Measurements from ENCODE around the gene EFNA4. TPM values are rescaled to one million over a fixed set of nuclear protein-coding genes. Genes with fewer than 3 reads are reported as not detected.

Gene EFNA4
- total RNA-seq, 2 donors from 2014 or later, result 4.6 to 7.0 TPM

GRCh38 chr1:155092641-155093040, 29.1 kb downstream of the EFNA4 start:
- Mint-ChIP-seq H3K4me1 (no peaks in the 10 kb centered on the region), H3K27me3 (peaks cover 5% of the 10 kb centered on the region), H3K9me3 (no peaks in the 10 kb centered on the region), H3K36me3 (ENCODE audit: low read depth) (no peaks in the 10 kb centered on the region), H3K4me3 (no peak overlapping the region), H3K27ac (no peak overlapping the region)
- no peak for ATAC-seq (replicated peaks)

GRCh38 chr1:155093911-155094621, 30.5 kb downstream of the EFNA4 start:
- H3K27me3 Mint-ChIP-seq, result peaks cover 5% of the 10 kb centered on the region
- no peak overlapping the region for H3K27ac Mint-ChIP-seq
- no peak overlapping the region for H3K4me3 Mint-ChIP-seq
- H3K9me3 Mint-ChIP-seq, result no peaks in the 10 kb centered on the region
- no peaks in the 10 kb centered on the region for H3K36me3 Mint-ChIP-seq (ENCODE audit: low read depth)
- peak; percentile 32 for ATAC-seq (replicated peaks)
- no peaks in the 10 kb centered on the region for H3K4me1 Mint-ChIP-seq

- H3K27me3 Mint-ChIP-seq, result peaks cover 5% of the 10 kb centered on the region
- no peaks in the 10 kb centered on the region for H3K9me3 Mint-ChIP-seq
- H3K27ac Mint-ChIP-seq, result no peak overlapping the region
- H3K4me3 Mint-ChIP-seq, result no peak overlapping the region
- H3K36me3 Mint-ChIP-seq (ENCODE audit: low read depth), result no peaks in the 10 kb centered on the region
- no peaks in the 10 kb centered on the region for H3K4me1 Mint-ChIP-seq
- ATAC-seq (replicated peaks), result no peak
Measured at GRCh38 chr1:155094622-155094948, 31.0 kb downstream of the EFNA4 start.

GRCh38 chr1:155099331-155099730, 35.8 kb downstream of the EFNA4 start:
- H3K9me3 Mint-ChIP-seq, result no peaks in the 10 kb centered on the region
- peaks cover 5% of the 10 kb centered on the region for H3K27me3 Mint-ChIP-seq
- H3K4me3 Mint-ChIP-seq, result no peak overlapping the region
- no peak overlapping the region for H3K27ac Mint-ChIP-seq
- ATAC-seq (replicated peaks), result no peak
- no peaks in the 10 kb centered on the region for H3K36me3 Mint-ChIP-seq (ENCODE audit: low read depth)
- no peaks in the 10 kb centered on the region for H3K4me1 Mint-ChIP-seq

- ATAC-seq (replicated peaks), result no peak
- H3K27me3 Mint-ChIP-seq, result no peaks in the 10 kb centered on the region
- no peaks in the 10 kb centered on the region for H3K9me3 Mint-ChIP-seq
- no peaks in the 10 kb centered on the region for H3K36me3 Mint-ChIP-seq (ENCODE audit: low read depth)
- H3K4me1 Mint-ChIP-seq, result no peaks in the 10 kb centered on the region
- H3K4me3 Mint-ChIP-seq, result no peak overlapping the region
- H3K27ac Mint-ChIP-seq, result no peak overlapping the region
Measured at GRCh38 chr1:155103325-155103724, 39.8 kb downstream of the EFNA4 start.

GRCh38 chr1:155104605-155105534, 41.3 kb downstream of the EFNA4 start:
- no peak for ATAC-seq (replicated peaks)
- no peaks in the 10 kb centered on the region for H3K9me3 Mint-ChIP-seq

GRCh38 chr1:155105604-155106011, 42.1 kb downstream of the EFNA4 start:
- Mint-ChIP-seq H3K4me1 (no peaks in the 10 kb centered on the region), H3K4me3 (no peak overlapping the region), H3K27me3 (no peaks in the 10 kb centered on the region), H3K9me3 (no peaks in the 10 kb centered on the region), H3K27ac (no peak overlapping the region), H3K36me3 (ENCODE audit: low read depth) (no peaks in the 10 kb centered on the region)
- ATAC-seq (replicated peaks), result no peak

More at GRCh38 chr1:155104605-155105534, 41.3 kb downstream of the EFNA4 start:
- Mint-ChIP-seq H3K27me3 (no peaks in the 10 kb centered on the region), H3K4me3 (no peak overlapping the region), H3K27ac (no peak overlapping the region), H3K4me1 (no peaks in the 10 kb centered on the region), H3K36me3 (ENCODE audit: low read depth) (no peaks in the 10 kb centered on the region)

- H3K27ac Mint-ChIP-seq, result no peak overlapping the region
Measured at GRCh38 chr1:155106862-155107261, 43.3 kb downstream of the EFNA4 start.

GRCh38 chr1:155107309-155108264, 44.0 kb downstream of the EFNA4 start:
- Mint-ChIP-seq H3K27me3 (no peaks in the 10 kb centered on the region), H3K9me3 (no peaks in the 10 kb centered on the region), H3K36me3 (ENCODE audit: low read depth) (no peaks in the 10 kb centered on the region), H3K27ac (no peak overlapping the region), H3K4me3 (no peak overlapping the region), H3K4me1 (no peaks in the 10 kb centered on the region)
- ATAC-seq (replicated peaks), result no peak

More at GRCh38 chr1:155106862-155107261, 43.3 kb downstream of the EFNA4 start:
- no peaks in the 10 kb centered on the region for H3K4me1 Mint-ChIP-seq
- no peaks in the 10 kb centered on the region for H3K9me3 Mint-ChIP-seq
- no peaks in the 10 kb centered on the region for H3K27me3 Mint-ChIP-seq
- no peak overlapping the region for H3K4me3 Mint-ChIP-seq
- no peaks in the 10 kb centered on the region for H3K36me3 Mint-ChIP-seq (ENCODE audit: low read depth)
- no peak for ATAC-seq (replicated peaks)

- no peaks in the 10 kb centered on the region for H3K9me3 Mint-ChIP-seq
- H3K4me3 Mint-ChIP-seq, result no peak overlapping the region
- no peak overlapping the region for H3K27ac Mint-ChIP-seq
- no peaks in the 10 kb centered on the region for H3K36me3 Mint-ChIP-seq (ENCODE audit: low read depth)
- H3K4me1 Mint-ChIP-seq, result no peaks in the 10 kb centered on the region
- ATAC-seq (replicated peaks), result no peak
- H3K27me3 Mint-ChIP-seq, result no peaks in the 10 kb centered on the region
Measured at GRCh38 chr1:155108296-155108695, 44.8 kb downstream of the EFNA4 start.

GRCh38 chr1:155110381-155110780, 46.8 kb downstream of the EFNA4 start:
- H3K4me3 Mint-ChIP-seq, result no peak overlapping the region

GRCh38 chr1:155110826-155111225, 47.3 kb downstream of the EFNA4 start:
- no peak for ATAC-seq (replicated peaks)
- Mint-ChIP-seq H3K27me3 (peaks cover 3% of the 10 kb centered on the region), H3K4me3 (no peak overlapping the region), H3K9me3 (no peaks in the 10 kb centered on the region), H3K36me3 (ENCODE audit: low read depth) (no peaks in the 10 kb centered on the region), H3K27ac (no peak overlapping the region), H3K4me1 (no peaks in the 10 kb centered on the region)

More at GRCh38 chr1:155110381-155110780, 46.8 kb downstream of the EFNA4 start:
- Mint-ChIP-seq H3K27ac (no peak overlapping the region), H3K9me3 (no peaks in the 10 kb centered on the region), H3K27me3 (peaks cover 3% of the 10 kb centered on the region), H3K36me3 (ENCODE audit: low read depth) (no peaks in the 10 kb centered on the region), H3K4me1 (no peaks in the 10 kb centered on the region)
- no peak for ATAC-seq (replicated peaks)

GRCh38 chr1:155113450-155113980, 50.0 kb downstream of the EFNA4 start:
- ATAC-seq (replicated peaks), result no peak
- Mint-ChIP-seq H3K4me3 (no peak overlapping the region), H3K9me3 (no peaks in the 10 kb centered on the region), H3K36me3 (ENCODE audit: low read depth) (no peaks in the 10 kb centered on the region), H3K4me1 (no peaks in the 10 kb centered on the region), H3K27ac (no peak overlapping the region), H3K27me3 (peaks cover 7% of the 10 kb centered on the region)
